HL-60 (cell line): ENCODE measurements around the gene FASTK.
A peak's percentile ranks its signal among the peaks of the same experiment; 100 is the strongest.

Source experiments
- DNase-seq, 2 experiments: peaks; one replicate each; pipeline ENCODE4 v3.0.0-alpha.2; 2010 to 2020; ENCODE audit warnings: low read depth in 1 of 2, low spot score in 1 of 2
- H3K27ac ChIP-seq: fragments of 250-450 bp; sonication (Bioruptor Pico); replicated peaks from 2 replicates; pipeline ENCODE4 v1.5.1; 2020; ENCODE audit warnings: mild to moderate bottlenecking, moderate library complexity
- H3K27me3 ChIP-seq: fragments of 250-450 bp; sonication (Bioruptor Pico); 2 replicates; pipeline ENCODE4 v1.5.1; 2021; ENCODE audit warnings: mild to moderate bottlenecking, moderate library complexity; ENCODE audit not compliant: insufficient read depth, poor library complexity, severe bottlenecking
- H3K4me3 ChIP-seq: replicated peaks from 2 replicates; pipeline ENCODE4 v1.5.1; 2011; ENCODE audit warnings: mild to moderate bottlenecking, control low read depth, low read length; ENCODE audit not compliant: insufficient read depth
- GABPA ChIP-seq: IDR thresholded peaks from 2 replicates; pipeline ENCODE4 v1.6.1; 2012; ENCODE audit warnings: low read depth
- POLR2AphosphoS5 ChIP-seq: IDR thresholded peaks from 2 replicates; pipeline ENCODE4 v1.6.1; 2012; ENCODE audit warnings: low read depth
- SPI1 ChIP-seq: IDR thresholded peaks from 2 replicates; pipeline ENCODE4 v1.6.1; 2012; ENCODE audit warnings: low read depth, mild to moderate bottlenecking, borderline replicate concordance
- TF ChIP-seq, protein P1 (sequence below): IDR thresholded peaks from one replicate; pipeline ENCODE4 v1.5.1; 2011; ENCODE audit warnings: low read length, control low read depth, inconsistent platforms; ENCODE audit not compliant: insufficient read depth
- TF ChIP-seq, protein P2 (sequence below): IDR thresholded peaks from 2 replicates; pipeline ENCODE4 v1.6.1; 2012; ENCODE audit warnings: low read depth; ENCODE audit not compliant: insufficient replicate concordance

FASTK gene

DNA sequence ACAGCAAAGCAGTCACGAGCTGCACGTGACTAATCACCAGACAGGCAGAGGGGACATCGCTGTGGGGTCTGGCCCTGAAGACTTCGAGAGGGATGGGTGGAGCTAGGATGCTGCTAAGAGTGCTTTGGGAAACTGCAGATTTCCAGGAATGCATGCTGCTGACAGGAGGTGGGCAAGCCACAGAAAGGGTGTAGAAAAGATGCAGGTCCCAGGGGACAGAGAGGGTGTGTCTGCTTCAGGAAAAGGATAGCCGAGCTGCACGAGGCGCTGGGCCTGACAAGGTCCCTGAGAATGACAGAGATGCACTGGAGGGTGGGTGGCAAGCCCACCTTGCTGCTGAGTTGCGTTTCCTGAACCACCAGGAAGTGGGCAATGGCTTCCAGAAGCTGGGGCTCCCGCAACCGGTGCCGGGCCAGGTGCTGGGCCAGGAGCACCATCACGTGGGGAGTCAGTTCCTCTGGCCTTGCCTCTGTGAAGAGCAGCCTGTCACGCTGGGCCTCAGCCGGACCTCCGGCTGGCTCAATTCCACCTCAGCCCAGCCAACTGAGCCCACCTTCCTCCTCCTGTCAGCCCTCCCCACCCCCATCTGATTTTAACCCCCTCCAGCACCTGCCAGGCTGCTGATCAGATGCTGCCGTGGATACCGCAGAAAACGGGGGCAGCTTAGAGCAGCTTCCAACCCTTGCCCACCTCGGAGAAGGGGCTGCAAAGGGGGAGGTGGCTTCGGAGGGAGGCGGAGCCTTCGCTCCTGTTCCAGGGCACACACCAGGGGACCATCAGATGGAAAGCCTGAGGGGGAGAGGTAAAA lies 2.2 kb downstream of the FASTK start:
- no peak overlapping the region for H3K4me3 ChIP-seq

DNA sequence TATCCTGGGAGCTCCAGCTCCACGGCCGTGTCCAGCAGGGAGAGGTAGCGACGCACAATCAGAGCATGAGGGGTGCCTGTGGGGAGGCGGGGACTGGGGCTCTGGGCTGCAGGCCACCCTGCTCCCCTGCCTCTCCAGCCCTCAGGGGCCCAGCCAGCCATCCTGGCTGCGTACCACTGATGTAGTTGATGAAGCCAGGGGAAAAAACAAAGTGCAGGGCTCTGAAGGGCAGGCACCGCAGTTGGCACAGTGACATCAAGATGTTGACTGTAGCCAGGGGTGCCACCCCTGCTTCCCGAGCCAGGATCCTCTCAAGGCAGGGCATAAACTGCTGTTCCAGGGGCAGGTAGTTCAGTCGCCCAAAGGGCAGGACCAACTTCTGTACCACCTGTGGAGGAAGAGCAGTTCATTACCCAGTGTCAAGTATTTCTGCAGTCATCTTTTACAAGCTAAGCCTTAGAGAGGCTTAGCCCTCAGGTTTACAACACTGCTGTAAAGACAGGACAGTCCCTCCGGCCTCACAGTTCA lies 2.8 kb downstream of the FASTK start:
- no peak for DNase-seq
- Histone ChIP-seq H3K27me3 (no peaks in the 10 kb centered on the region), H3K27ac (no peak overlapping the region), H3K4me3 (no peak overlapping the region)
- no peak for TF ChIP-seq SPI1
- TF ChIP-seq, protein P1, sequence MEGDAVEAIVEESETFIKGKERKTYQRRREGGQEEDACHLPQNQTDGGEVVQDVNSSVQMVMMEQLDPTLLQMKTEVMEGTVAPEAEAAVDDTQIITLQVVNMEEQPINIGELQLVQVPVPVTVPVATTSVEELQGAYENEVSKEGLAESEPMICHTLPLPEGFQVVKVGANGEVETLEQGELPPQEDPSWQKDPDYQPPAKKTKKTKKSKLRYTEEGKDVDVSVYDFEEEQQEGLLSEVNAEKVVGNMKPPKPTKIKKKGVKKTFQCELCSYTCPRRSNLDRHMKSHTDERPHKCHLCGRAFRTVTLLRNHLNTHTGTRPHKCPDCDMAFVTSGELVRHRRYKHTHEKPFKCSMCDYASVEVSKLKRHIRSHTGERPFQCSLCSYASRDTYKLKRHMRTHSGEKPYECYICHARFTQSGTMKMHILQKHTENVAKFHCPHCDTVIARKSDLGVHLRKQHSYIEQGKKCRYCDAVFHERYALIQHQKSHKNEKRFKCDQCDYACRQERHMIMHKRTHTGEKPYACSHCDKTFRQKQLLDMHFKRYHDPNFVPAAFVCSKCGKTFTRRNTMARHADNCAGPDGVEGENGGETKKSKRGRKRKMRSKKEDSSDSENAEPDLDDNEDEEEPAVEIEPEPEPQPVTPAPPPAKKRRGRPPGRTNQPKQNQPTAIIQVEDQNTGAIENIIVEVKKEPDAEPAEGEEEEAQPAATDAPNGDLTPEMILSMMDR: no peak
- peak; percentile 11; the same call in 1 of the 2 replicates for TF ChIP-seq POLR2AphosphoS5
- TF ChIP-seq, protein P2, sequence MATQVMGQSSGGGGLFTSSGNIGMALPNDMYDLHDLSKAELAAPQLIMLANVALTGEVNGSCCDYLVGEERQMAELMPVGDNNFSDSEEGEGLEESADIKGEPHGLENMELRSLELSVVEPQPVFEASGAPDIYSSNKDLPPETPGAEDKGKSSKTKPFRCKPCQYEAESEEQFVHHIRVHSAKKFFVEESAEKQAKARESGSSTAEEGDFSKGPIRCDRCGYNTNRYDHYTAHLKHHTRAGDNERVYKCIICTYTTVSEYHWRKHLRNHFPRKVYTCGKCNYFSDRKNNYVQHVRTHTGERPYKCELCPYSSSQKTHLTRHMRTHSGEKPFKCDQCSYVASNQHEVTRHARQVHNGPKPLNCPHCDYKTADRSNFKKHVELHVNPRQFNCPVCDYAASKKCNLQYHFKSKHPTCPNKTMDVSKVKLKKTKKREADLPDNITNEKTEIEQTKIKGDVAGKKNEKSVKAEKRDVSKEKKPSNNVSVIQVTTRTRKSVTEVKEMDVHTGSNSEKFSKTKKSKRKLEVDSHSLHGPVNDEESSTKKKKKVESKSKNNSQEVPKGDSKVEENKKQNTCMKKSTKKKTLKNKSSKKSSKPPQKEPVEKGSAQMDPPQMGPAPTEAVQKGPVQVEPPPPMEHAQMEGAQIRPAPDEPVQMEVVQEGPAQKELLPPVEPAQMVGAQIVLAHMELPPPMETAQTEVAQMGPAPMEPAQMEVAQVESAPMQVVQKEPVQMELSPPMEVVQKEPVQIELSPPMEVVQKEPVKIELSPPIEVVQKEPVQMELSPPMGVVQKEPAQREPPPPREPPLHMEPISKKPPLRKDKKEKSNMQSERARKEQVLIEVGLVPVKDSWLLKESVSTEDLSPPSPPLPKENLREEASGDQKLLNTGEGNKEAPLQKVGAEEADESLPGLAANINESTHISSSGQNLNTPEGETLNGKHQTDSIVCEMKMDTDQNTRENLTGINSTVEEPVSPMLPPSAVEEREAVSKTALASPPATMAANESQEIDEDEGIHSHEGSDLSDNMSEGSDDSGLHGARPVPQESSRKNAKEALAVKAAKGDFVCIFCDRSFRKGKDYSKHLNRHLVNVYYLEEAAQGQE: no peak

More for the DNA sequence above, 2.2 kb downstream of the FASTK start:
- no peaks in the 10 kb centered on the region for H3K27me3 ChIP-seq
- TF ChIP-seq GABPA (no peak), POLR2AphosphoS5 (no peak), SPI1 (no peak)
- TF ChIP-seq, protein P1: no peak
- TF ChIP-seq, protein P2: no peak
- no peak overlapping the region for H3K27ac ChIP-seq
- no peak for DNase-seq

DNA sequence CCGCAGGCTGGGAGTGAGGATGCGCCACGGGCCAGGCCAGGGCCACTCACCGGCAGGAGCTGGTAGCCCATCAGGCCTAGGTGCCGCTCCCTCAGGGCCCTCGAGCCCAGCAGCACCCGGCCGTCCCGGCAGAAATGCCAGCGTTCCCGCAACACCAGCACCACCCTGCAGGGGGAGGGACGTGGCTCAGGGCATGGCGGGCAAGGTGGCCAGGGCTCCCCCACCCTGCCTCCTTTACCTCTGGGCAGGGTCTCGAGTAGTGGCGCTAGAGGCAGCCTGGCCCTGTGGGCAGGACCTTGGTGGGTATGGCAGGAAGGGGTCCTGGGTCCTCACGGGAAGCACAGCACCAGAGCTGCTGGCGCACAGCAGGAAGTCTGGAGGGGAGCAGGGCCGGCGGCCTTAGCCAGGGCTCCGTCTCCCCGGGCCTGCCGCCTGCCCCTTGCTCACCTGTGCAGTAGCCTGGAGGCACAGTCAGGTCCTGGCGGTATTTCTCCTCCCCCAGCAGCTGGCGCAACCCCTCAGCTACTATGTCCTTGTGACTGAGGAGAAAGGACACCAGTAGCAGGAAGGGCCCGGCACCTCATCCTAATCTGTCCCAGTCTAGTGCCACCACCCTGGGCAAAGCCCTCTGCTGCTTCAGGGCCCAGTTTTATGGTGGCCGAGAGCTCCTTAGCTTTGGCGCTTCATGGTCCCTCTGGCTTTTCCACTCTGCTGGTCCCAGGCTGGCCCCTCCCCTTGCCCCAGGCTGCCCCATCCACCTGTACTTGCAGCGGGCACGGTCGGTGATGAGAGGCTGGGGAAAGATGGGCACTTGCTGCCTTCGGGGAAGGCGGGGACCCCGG lies 3.5 kb downstream of the FASTK start:
- H3K4me3 ChIP-seq: no peak overlapping the region
- no peak overlapping the region for H3K27ac ChIP-seq
- H3K27me3 ChIP-seq: no peaks in the 10 kb centered on the region
- DNase-seq: peak in 1 of 2 experiments; percentile 33
- TF ChIP-seq POLR2AphosphoS5 (no peak), SPI1 (no peak), GABPA (no peak)
- TF ChIP-seq, protein P2: no peak
- TF ChIP-seq, protein P1: no peak
